Osteoblast (primary cell): ENCODE measurements around the gene MBD2. TPM values are rescaled to one million over a fixed set of nuclear protein-coding genes. Genes with fewer than 3 reads are reported as not detected.

ENCODE experiments used
- DNase-seq: peaks from one replicate; pipeline ENCODE4 v3.0.0; 2011; ENCODE audit warnings: low spot score, mixed read lengths; ENCODE audit not compliant: insufficient read length; ENCODE audit errors: missing footprints
- H2AFZ ChIP-seq: 2 replicates; pipeline ENCODE4 v1.6.0; 2011; ENCODE audit warnings: mild to moderate bottlenecking, low read length
- H3K27ac ChIP-seq: 2 replicates; pipeline ENCODE4 v1.5.1; 2011; ENCODE audit warnings: mild to moderate bottlenecking, low read depth, low read length, moderate library complexity
- H3K27me3 ChIP-seq: 2 replicates; pipeline ENCODE4 v1.6.0; 2012; ENCODE audit warnings: mild to moderate bottlenecking, control low read depth, inconsistent platforms, low read length, moderate library complexity; ENCODE audit not compliant: insufficient read depth
- H3K36me3 ChIP-seq: 2 replicates; pipeline ENCODE4 v1.5.1; 2011; ENCODE audit warnings: mild to moderate bottlenecking, low read length, control low read depth, moderate library complexity; ENCODE audit not compliant: insufficient read depth
- H3K4me1 ChIP-seq: 2 replicates; pipeline ENCODE4 v1.5.1; 2011; ENCODE audit warnings: mild to moderate bottlenecking, low read length, control low read depth, moderate library complexity; ENCODE audit not compliant: insufficient read depth
- H3K4me2 ChIP-seq: 2 replicates; pipeline ENCODE4 v1.6.0; 2011; ENCODE audit warnings: mild to moderate bottlenecking, low read length; ENCODE audit not compliant: insufficient read depth
- H3K4me3 ChIP-seq: fragments of 200-600 bp; sonication (generic); 3 replicates; pipeline ENCODE4 v1.5.1; 2012; ENCODE audit warnings: mild to moderate bottlenecking, low read length, inconsistent platforms; ENCODE audit not compliant: insufficient read depth
- H3K79me2 ChIP-seq: 2 replicates; pipeline ENCODE4 v1.6.0; 2012; ENCODE audit warnings: mild to moderate bottlenecking, low read length, control low read depth, inconsistent platforms; ENCODE audit not compliant: insufficient read depth
- H3K9me3 ChIP-seq: 2 replicates; pipeline ENCODE4 v1.5.1; 2011; ENCODE audit warnings: low read depth, low read length, control low read depth
- H4K20me1 ChIP-seq: 2 replicates; pipeline ENCODE4 v1.6.0; 2012; ENCODE audit warnings: mild to moderate bottlenecking, low read length, control low read depth; ENCODE audit not compliant: insufficient read depth
- CTCF ChIP-seq: IDR thresholded peaks from 2 replicates; pipeline ENCODE4 v1.5.1; 2011; ENCODE audit warnings: mild to moderate bottlenecking, low read depth, low read length, moderate library complexity; ENCODE audit errors: extremely low read depth
- total RNA-seq: library from RNA; depleted of rRNA; stranded (reverse); fragments of >200 nt; gene quantifications from 2 replicates; pipeline ENCODE4 v1.2.3, GENCODE V29; 2012

The MBD2 gene
- total RNA-seq, 1 donor, result 23.9 TPM

GRCh38 chr18:54147439-54147838 is 77.0 kb downstream of the MBD2 start:
- Histone ChIP-seq H3K27ac (no peak overlapping the region), H3K79me2 (peaks cover 2% of the 10 kb centered on the region), H3K36me3 (peaks cover 4% of the 10 kb centered on the region), H3K9me3 (no peaks in the 10 kb centered on the region), H3K4me3 (no peak overlapping the region), H3K27me3 (no peaks in the 10 kb centered on the region), H2AFZ (no peak overlapping the region), H3K4me2 (no peak overlapping the region), H4K20me1 (no peaks in the 10 kb centered on the region), H3K4me1 (peaks cover 35% of the 10 kb centered on the region)
- no peak for TF ChIP-seq CTCF
- no peak for DNase-seq

GRCh38 chr18:54141041-54141608 is 83.3 kb downstream of the MBD2 start:
- Histone ChIP-seq H3K36me3 (no peaks in the 10 kb centered on the region), H2AFZ (no peak overlapping the region), H4K20me1 (no peaks in the 10 kb centered on the region), H3K4me3 (no peak overlapping the region), H3K9me3 (no peaks in the 10 kb centered on the region), H3K27ac (peak overlapping the region; percentile 72), H3K4me1 (peaks cover 22% of the 10 kb centered on the region), H3K4me2 (peak overlapping the region; percentile 2), H3K27me3 (no peaks in the 10 kb centered on the region), H3K79me2 (no peaks in the 10 kb centered on the region)
- DNase-seq, result no peak
- TF ChIP-seq CTCF, result no peak

DNA sequence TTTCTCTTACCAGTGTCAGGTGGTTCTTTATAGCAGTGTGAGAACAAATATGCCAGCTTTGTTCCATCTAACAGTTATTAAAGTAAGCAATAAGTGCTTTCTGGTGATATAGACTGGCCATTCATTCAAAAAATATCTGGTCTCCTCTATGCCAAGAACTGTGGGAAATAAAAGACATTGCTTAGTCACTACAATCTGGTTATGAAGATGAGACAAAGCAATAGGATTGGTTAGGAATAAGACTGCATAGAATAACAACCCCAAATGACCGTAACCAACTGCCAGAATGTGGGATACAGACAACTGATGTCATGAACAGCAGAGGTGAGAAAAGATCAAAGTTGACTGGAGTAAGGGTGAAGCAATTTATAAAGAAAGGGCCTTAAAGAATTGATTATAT is 83.8 kb downstream of the MBD2 start:
- no peaks in the 10 kb centered on the region for H4K20me1 ChIP-seq
- H2AFZ ChIP-seq, result no peak overlapping the region
- H3K9me3 ChIP-seq, result no peaks in the 10 kb centered on the region
- DNase-seq, result no peak
- peaks cover 22% of the 10 kb centered on the region for H3K4me1 ChIP-seq
- H3K36me3 ChIP-seq, result no peaks in the 10 kb centered on the region
- H3K27me3 ChIP-seq, result no peaks in the 10 kb centered on the region
- H3K4me2 ChIP-seq, result peak overlapping the region; percentile 2
- H3K27ac ChIP-seq, result peak overlapping the region; percentile 72
- no peaks in the 10 kb centered on the region for H3K79me2 ChIP-seq
- H3K4me3 ChIP-seq, result no peak overlapping the region
- TF ChIP-seq CTCF, result no peak

DNA sequence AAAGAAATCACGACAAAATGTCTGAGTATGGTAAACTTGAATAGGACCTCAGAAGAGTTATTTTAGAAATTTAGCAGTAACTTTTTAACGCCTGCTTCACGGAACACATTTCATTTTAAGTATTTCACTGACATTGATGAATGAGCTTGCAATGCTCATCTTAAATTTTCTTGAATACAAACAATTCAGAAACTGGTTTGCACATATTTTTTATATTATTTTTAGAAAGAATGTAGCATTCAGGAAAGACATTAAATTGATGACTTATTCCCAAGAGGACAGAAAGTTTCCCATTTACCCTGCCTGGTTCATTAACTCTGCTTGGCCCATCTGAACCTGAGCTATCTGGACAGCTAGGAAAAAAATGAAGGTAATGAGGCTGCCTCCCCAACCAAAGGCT is 89.3 kb downstream of the MBD2 start:
- H3K4me1 ChIP-seq, result peaks cover 27% of the 10 kb centered on the region
- H3K9me3 ChIP-seq, result no peaks in the 10 kb centered on the region
- no peak for TF ChIP-seq CTCF
- no peak overlapping the region for H2AFZ ChIP-seq
- no peaks in the 10 kb centered on the region for H4K20me1 ChIP-seq
- no peaks in the 10 kb centered on the region for H3K27me3 ChIP-seq
- no peak overlapping the region for H3K4me3 ChIP-seq
- DNase-seq, result no peak
- no peak overlapping the region for H3K4me2 ChIP-seq
- no peak overlapping the region for H3K27ac ChIP-seq
- no peaks in the 10 kb centered on the region for H3K36me3 ChIP-seq
- no peaks in the 10 kb centered on the region for H3K79me2 ChIP-seq
